Cerebellar cortex (tissue), 1 donor: ENCODE results near the gene SPACA5.
A peak's percentile ranks its signal among the peaks of the same experiment; 100 is the strongest.
"Not testable (repeated sequence)": the region's sequence is repeated elsewhere in the genome, so short reads cannot be mapped to it uniquely, and the experiment has no call there.

ENCODE experiments used
- DNase-seq: peaks from one replicate; pipeline ENCODE4 v3.0.0-alpha.2; 2015; ENCODE audit warnings: low spot score

The SPACA5 gene

DNA sequence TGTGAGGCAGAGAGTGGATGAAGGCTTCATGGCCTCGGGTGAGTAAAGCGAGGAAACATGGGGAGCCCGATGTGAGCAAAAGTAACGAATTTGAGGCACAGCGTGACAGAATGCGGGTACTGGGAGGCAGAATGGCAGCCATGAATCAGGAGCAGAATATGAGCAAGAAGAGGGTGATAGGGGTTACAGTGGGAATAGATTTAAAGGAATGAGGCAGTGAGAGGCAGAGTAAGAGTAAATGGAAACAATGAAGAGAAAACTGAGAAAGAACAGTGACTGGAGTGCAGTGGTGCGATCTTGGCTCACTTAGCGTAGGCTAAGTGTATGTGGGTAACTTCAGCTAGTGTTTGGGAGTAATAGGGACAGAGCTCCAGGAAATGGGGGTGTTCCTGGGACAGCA lies at the start of gene SPACA5:
TSS of gene SPACA5 (plus strand) at position 301 of the 400 bp plus-strand sequence. CDS start 815 bp downstream, outside the sequence.
- DNase-seq = not testable (repeated sequence)

DNA sequence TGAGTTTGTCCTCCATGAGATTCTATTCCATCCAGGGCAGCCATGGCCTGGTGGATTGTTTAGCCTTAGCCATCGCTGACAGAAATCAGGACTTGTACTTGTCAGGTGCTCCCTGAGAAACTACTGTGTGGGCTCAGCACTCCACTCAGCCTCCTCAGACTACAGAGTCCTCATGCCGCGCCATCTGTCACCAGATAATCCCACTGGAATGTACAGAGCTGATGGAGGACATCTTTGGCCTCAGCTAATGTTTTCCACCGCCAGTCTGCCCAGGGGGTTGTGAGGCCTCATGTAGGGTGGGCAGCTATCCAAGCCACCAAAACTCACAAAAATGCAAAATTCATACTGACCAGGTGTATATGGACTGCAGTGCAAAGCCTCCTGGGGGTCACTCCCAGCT lies 48.6 kb upstream of the SPACA5 start:
- peak; percentile 0 for DNase-seq

DNA sequence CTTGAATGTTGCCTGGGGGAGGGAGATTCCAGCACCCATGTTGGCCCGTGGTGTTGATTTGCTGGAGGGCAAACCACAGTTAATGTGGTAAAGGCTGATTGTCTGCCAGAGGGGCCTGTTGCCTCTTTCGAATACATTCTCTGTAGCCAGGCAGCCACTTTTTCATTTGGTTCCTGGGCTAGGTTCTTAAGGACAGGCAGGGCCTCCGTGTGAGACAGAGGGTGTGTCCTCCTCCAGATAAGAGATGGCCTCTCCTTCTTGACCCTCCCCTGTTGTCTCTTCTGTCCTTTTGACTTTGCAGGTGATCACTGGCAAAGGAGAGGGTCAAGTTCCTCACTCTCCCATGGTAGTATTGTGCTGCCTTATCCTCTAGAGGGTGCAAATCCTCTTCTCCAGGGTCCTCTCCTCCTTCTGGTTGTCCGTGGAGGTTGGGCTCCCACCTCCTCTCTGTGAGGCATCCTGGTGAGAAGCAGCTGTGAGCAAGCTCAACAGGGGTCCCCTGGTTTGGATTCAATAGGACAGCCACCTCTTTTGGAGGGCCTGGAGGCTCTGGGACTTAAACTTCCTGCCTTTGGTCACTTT lies 47.9 kb upstream of the SPACA5 start:
- DNase-seq = peak; percentile 5

DNA sequence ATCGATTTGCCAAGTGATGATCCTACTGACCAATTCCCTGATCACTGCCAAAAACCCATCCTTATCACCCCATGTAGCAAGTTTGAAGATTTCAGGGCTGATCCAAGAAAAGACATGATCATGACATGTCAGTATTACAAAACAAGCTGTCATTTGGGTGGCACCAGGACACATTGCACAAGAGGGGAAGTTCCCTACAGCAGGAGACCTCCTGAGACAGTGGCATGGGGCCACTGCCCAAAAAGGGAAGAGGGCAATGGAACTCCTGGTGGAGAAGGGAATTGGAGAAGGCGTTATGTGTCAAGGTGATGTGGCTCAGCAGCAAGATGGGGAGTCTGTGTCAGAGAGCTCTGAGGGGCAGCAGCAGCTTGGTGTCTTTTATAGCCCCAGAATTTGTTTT lies 46.4 kb upstream of the SPACA5 start:
- DNase-seq = no peak

DNA sequence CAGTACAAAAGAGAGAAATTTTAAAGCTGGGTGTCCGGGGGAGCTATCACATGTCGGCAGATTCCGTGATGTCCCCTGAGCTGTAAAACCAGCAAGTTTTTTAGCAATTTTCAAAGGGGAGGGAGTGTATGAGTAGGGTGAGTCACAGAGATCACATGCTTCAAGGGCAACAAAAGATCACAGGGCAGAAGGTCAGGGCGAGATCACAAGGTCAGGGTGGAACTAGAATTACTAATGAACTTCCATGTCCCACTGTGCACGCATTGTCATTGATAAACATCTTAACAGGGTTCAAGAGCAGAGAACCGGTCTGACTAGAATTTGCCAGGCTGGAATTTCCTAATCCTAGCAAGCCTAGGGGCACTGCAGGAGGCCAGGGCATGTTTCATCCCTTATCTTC lies 45.0 kb upstream of the SPACA5 start:
- not testable (repeated sequence) for DNase-seq

DNA sequence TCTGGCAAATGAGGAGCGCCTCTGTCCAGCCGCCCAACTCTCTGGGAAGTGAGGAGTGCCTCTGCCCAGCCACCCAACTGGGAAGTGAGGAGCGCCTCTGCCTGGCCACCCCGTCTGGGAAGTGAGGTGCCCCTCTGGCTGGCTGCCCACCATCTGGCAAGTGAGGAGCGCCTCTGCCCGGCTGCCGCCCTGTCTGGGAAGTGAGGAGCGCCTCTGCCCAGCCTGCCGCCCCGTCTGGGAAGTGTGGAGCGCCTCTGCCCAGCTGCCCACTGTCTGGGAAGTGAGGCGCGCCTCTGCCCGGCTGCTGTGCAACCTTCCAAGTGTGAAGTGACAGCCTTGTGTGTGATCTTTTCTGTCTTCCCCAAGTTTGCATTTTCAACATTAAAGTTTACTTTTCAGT lies 41.3 kb upstream of the SPACA5 start:
- not testable (repeated sequence) for DNase-seq

DNA sequence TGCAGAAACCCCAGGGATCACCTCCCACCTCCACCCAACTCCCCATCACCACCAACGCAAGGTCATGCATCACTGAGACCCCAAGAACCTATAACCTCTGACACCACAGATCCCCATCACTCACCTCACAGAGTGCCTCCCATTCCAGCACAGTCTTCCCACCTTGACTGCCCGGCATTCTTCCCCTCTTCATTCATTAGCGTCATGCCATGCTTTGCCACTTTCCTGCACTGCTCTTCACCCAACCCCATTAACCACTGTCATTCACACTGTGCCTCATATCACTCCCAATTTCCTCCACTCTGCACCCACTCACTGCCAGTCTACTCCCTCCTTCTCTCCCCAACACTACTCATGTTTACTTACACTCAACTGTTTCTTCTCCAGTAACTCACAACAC lies 33.6 kb upstream of the SPACA5 start:
- no peak for DNase-seq

DNA sequence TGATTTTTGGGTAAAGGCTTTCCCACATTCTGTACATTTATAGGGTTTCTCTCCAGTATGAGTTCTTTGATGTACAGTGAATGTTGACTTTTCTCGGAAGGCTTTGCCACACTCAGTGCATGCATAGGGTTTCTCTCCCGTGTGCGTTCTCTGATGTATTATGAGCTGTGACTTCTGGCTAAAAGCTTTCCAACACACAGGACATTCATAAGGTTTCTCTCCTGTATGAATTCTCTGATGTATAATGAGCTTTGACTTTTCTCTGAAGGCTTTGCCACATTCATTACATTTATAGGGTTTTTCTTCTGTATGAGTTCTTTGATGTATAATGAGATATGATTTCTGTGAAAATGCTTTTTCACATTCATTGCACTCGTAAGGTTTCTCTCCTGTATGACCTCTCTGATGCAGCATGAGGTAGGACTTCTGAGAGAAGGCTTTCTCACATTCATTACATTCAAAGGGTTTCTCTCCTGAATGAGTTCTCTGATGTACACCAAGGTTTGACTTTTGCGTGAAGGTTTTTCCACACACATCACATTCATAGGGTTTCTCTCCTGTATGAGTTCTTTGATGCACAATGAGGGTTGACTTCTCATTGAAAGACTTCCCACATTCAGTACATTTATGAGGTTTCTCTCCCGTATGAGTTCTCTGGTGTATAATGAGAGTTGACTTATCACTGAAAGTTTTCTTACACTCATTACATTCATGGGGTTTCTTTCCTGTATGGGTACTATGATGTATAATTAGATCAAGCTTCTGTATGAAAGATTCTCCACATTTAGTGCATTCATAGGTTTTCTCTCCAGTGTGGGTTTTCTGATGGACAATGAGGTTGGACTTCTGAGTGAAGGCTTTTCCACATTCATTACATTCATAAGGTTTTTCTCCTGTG lies 30.3 kb upstream of the SPACA5 start:
- DNase-seq = no peak

DNA sequence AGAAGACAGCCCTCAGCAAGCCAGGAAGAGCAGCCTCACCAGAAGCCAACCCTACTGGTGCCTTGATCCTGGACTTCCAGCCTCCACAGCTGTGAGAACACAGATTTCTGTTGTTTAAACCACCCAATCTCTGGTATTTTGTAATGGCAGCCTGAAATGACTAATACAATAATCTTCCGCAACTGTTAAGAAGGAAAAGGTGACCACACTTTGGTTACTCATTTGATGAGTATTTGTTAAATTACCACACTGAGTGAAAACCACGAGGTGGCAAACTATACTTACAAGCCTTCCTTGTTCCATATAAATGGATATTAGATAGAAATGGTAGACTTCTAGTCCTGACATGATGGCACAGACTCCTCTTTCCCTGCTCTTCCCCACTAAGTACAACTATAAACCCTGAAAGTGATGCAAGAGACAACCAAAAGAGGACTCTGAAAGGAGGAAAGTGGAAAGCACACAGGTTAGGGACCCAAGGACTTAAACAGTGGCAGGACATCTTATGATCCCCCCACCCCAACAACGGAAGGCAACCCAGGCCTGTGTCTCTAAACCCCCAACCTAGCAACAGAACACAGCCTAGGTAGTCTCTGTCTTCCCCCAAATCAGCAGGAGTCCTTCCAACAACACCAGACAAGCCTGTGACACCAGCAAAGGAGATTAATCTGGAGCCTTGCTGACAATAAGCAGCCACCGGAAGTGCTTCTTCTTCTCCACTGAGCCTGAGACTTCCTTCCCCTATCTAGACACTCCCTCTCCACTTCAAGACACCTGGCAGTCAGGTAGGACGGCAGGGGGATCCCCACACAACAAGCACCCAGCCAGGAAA lies 15.3 kb upstream of the SPACA5 start:
- DNase-seq = no peak

DNA sequence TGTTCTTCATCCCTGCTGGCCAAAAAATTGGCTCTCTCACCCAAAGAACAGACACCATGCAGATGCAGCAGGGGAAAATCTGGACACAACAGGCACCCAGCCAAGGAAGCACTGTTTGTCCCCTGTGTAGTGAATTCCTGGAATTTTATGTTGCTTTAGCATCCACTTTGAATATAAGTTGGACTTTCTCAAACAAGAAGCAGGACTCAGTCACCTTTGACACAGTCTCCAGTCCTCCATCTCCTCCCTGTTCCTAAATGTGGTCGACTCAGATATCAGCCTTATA lies 14.8 kb upstream of the SPACA5 start:
- DNase-seq = peak; percentile 20

DNA sequence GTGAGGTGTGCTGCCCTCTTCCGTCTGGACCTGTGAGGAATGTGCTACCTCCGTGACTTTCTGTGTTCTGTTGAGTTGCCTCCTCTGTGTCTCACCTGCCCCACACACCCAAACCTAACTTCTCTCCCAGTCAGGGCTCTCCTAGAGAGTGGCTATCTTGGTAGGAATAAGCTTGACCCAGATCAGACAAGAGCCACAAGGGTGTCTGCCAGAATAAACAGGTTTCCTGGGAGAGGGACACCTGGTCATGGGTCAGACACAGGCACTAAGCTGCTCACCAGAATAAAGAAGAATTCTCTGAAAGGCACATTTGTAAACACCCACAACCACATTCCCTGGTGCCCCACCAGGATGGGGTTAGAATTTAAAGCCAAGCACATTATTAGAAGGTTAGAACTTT lies 14.1 kb upstream of the SPACA5 start:
- peak; percentile 21 for DNase-seq

DNA sequence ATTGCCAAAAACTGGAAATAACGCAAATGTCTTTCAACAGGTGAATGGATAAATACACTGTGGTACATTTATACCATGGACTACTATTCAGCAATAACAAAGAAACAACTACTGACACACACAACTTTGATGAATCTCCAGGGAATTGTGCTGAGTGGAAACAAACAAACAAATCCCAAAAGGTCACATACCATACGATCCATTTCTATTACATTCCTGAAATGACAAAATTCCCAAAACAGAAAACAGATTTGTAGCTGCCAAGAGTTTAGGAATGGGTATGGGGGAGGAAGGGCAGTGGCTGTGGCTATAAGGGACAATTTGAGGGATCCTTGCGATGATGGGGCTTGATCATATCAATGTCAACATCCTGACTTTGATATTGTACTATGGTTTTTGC lies 5.5 kb upstream of the SPACA5 start:
- no peak for DNase-seq

DNA sequence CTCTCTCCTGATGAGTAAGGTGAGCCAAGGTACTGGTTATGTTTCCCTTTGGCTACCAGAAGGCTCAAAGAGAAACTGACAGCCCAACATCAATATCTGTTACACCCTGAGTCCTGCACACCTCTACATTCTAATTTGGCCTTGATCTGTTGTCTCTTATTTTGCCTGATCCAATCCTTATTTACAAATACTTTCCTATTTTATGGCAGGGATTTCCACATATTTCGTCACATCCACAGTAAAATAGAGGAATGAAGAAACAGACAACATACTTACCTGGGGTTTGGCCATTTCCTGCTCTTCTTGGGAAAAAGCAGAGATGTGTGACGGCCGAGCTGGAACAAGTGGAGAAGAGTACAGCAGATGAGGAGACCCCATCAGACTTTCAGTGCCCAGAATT lies 4.5 kb upstream of the SPACA5 start:
- no peak for DNase-seq

DNA sequence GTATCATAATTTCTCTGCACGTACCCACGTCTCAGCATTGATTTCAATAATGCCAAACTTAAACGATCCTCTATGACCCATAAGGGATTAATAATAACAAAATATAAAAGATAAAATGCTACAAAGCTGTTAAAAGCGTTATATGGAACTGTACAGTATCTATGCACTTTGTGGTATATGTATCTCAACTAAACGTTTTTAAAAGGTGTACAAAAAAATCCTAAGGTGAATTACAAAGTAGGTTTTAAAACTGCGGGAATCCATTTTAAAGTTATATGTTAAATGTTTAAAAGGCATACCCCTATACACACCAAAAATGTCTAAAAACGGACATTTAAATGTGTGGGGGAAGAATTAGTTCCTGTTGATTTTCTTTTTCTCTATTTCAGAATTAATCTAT lies 3.9 kb upstream of the SPACA5 start:
- no peak for DNase-seq

DNA sequence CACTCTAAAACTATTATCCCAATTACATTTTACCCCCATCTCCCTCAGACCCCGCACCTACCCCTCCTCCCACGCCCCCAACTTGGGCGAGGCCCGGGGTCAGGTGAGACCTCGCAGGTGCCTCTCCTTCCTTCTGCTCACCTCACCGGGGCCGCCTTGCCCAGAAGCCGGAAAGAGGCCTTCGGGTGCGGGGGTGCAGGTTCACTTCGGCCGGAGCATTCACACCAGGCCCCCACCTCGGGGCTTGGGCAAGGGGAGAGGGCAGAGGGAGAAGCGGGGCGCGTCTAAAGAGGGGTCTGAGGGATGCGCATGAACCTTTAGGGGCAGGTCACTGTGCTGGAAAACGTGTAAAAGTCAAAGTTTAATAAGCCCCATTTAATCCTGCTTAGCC lies 3.4 kb upstream of the SPACA5 start:
- DNase-seq = no peak

DNA sequence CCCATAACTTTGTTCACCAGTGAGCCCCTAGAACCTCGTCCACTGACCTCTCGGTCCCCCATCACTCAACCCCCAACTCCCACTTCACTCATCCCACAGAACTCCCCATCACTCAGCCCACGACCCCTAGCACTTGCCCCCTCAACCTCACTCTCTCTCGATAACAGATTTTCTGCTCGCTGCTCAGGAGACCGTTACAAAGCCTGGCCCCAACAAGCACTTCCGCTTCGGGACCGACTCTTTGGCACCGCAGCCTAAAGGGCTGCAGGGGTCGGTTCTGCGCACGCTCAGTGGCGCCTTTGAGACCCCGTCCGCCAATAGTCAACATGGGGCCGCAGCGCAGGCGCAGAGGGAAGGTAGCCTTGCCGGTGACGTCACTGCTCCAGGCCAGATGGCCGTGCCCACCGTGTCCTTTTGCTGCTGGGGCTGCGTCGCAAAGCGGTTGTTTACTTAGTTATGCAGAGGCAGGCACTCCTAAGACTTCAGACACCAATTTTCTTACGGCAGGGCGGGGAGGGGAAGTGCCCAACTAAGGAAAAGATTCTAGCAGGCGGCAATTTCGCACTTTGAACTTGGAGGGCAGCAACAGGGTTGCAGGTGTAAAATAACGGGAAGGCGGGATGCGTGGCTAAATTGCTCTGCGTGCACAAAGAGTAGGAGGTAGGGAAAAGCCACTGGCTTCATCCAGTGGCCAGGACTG lies 2.9 kb upstream of the SPACA5 start, which contains the start of gene ZNF182:
TSS of gene ZNF182 (minus strand) at position 232 of the 700 bp plus-strand sequence. CDS start 1,380 bp downstream, outside the sequence.
- DNase-seq = peak; percentile 90

DNA sequence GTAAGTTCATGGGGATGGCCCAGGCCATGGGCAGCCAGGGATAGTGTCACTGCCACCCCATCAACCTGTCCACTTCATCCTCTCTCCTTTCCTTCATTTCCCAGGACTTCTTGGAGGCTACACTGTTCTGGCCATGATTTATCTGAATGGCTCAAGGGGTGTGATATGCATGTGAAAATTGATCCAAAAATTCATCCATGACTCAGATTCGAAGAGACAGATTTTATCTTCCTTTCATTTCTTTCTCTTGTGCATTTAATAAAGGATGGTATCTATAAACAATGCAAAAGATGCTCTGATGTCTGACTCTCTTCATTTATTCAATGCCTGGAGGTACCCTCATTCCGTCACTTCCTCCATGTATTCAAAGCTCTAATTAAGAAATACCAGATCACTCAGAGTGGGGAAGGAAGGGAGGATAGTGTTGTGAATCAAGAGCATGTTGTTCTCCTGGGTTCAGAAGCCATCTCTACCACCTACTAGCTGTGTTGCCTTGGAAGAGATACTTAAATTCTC lies 2.7 kb downstream of the SPACA5 start:
- not testable (repeated sequence) for DNase-seq

DNA sequence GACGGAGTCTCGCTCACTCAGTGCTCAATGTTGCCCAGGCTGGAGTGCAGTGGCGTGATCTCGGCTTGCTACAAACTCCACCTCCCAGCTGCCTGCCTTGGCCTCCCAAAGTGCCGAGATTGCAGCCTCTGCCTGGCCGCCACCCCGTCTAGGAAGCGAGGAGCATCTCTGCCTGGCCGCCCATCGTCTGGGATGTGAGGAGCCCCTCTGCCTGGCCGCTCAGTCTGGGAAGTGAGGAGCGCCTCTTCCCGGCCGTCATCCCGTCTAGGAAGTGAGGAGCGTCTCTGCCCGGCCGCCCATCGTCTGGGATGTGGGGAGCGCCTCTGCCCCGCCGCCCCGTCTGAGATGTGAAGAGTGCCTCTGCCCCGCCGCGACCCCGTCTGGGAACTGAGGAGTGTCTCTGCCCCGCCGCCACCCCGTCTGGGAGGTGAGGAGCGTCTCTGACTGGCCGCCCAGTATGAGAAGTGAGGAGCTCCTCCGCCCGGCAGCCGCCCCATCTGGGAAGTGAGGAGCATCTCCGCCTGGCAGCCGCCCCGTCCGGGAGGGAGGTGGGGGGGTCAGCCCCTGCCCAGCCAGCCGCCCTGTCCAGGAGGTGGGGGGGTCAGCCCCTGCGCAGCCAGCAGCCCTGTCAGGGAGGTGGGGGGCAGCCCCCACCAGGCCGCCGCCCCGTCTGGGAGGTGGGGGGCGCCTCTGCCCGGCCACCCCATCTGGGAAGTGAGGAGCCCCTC lies 10.0 kb downstream of the SPACA5 start:
- DNase-seq = not testable (repeated sequence)

DNA sequence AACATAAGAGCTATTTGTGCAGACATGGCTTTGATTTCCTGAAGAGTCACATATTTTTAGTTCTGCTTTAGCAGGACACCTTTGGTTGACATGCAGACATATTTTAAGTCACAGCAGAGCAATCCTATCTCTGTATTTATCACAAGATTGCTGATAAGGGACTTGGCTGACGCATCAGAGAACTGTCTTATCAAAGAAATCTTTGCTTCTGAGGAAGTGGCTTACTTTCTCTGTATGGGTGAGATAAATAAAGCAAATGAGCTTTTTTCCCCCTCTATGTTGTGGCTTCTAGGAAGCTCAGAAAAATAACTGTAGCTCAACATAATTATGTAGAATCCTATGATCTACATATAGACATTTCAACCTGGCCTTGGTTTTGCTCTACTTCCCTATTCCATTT lies 13.1 kb downstream of the SPACA5 start:
- not testable (repeated sequence) for DNase-seq

DNA sequence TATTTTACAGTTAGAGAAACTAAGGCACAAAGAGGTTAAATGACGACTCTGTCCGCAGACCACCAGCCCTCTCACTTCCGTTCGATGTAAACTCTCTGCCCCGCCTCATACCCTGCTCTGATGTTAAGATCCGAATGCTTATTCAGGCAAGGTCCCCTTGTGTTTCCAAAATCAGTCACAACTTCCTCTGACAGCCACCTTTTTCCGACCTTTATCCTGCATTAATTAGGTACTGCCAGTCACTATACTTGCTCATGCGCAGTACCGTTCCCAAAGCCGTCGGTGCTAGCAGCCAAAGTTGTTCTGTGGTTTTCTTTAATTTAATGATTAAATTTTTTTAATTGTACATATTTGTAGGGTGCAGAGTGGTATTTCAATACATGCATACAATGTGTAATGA lies 13.7 kb downstream of the SPACA5 start:
- DNase-seq = not testable (repeated sequence)
